HG02798 (cell line): ENCODE data around the gene SCO1.

Source experiments
- ATAC-seq: cut with Tn5 transposase; IDR thresholded peaks from one replicate; pipeline ENCODE4 v1.9.1; 2021; ENCODE audit warnings: mild to moderate bottlenecking; ENCODE audit not compliant: unreplicated experiment, poor library complexity

SCO1 gene

GRCh38 chr17:10622617-10623485, 74.5 kb downstream of the SCO1 start:
- no peak for ATAC-seq
